ENCODE measurements around the gene HSPA4. TPM values are rescaled to one million over a fixed set of nuclear protein-coding genes. Genes with fewer than 3 reads are reported as not detected.

Gene HSPA4
- total and polyA plus RNA-seq, 2 of the 4 experiments (the other 2 are of a cell fraction) = 34.9 to 120 TPM

DNA sequence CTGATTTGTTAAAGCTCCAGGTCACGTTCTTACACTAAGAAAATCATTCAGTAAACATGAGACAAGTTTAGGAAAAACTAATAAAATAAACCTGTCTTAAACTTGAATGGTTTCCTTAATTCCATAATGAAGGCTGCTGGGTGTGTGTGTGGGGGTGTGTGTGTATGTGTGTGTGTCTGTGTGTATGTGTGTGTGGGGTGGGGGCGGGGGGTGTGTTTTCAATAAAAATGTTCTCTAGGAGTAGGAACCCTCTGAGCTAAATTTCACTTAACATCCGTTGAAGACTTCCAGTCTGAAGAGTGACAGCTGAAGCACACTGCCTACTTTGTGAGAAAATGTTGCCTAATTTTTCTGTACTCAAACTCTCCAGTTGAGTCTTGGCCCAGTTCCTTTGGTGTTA, 54.5 kb downstream of the HSPA4 start:
- Histone ChIP-seq H3K79me1 (ENCODE audit: low read depth in 1 of 2, low read length in 2 of 2) (no peaks in the 10 kb centered on the region; a peak in 2 of 4 replicates), H3K36me3 (ENCODE audit: control insufficient read depth, insufficient read depth, low read length) (peaks cover 22% of the 10 kb centered on the region), H3K4ac (ENCODE audit: low read depth, low read length) (no peak overlapping the region), H2BK15ac (ENCODE audit: low read depth, low read length) (no peak overlapping the region), H3K23ac (ENCODE audit: low read depth, low read length) (no peak overlapping the region), H4K20me1 (ENCODE audit: insufficient read depth, low read length) (peaks cover 5% of the 10 kb centered on the region; the same call in 1 of the 2 replicates), H3K56ac (ENCODE audit: extremely low read depth, insufficient read depth, low read length) (no peak overlapping the region), H3K9ac (ENCODE audit: low read depth, low read length) (no peak overlapping the region), H3K9me3 (ENCODE audit: control insufficient read depth, insufficient read depth, low read length) (no peaks in the 10 kb centered on the region), H2AK5ac (ENCODE audit: low read depth, low read length) (no peak overlapping the region), H3K27me3 (ENCODE audit: control insufficient read depth, insufficient read depth, low read length) (no peaks in the 10 kb centered on the region), H2AFZ (replicated peaks; ENCODE audit: low read length, poor library complexity) (no peak overlapping the region), H3K4me3 (ENCODE audit: insufficient read depth, low read depth, low read length) (no peak overlapping the region), H3K18ac (ENCODE audit: low read depth, low read length) (no peak overlapping the region), H2BK5ac (ENCODE audit: low read depth, low read length, poor library complexity, severe bottlenecking) (no peak overlapping the region), H2BK120ac (ENCODE audit: low read depth, low read length) (no peak overlapping the region), H4K5ac (ENCODE audit: low read depth, low read length) (no peak overlapping the region), H2BK20ac (ENCODE audit: low read depth, low read length) (no peak overlapping the region), H3K27ac (ENCODE audit: insufficient read depth, low read length) (no peak overlapping the region), H4K8ac (ENCODE audit: low read depth in 2 of 2, low read length in 2 of 2) (no peak overlapping the region), H2AK9ac (replicated peaks; ENCODE audit: low read depth, low read length, poor library complexity) (no peak overlapping the region), H3K14ac (replicated peaks; ENCODE audit: low read depth, low read length) (no peak overlapping the region), H4K91ac (ENCODE audit: insufficient read depth, low read depth, low read length) (no peak overlapping the region), H3K4me2 (ENCODE audit: low read depth, low read length) (no peak overlapping the region), H3K9me1 (ENCODE audit: insufficient read depth, low read length) (0 out of 2 replicates have a peak, but pooled peaks cover 3% of the 10 kb centered on the region), H3K4me1 (ENCODE audit: control insufficient read depth, insufficient read depth, low read length) (peaks cover 2% of the 10 kb centered on the region; the same call in 1 of the 2 replicates)
- CTCF ChIA-PET = no interaction called here
- WGBS, 2 experiments (ENCODE audit: extremely low coverage in 2 of 2, insufficient read length in 1 of 2) = no CpG with 5 or more reads among the region's 3 CpGs
- DNase-seq (no peak), ATAC-seq (ENCODE audit: low read depth) (no peak)
- POLR2A ChIA-PET (ENCODE audit: unreplicated experiment) = no interaction called here
- in situ Hi-C loops (cut with MboI; ENCODE audit: low sequenced_read_pairs) = no loop called here
- TF ChIP-seq CHD1 (IDR thresholded peaks at IDR 0.05; ENCODE audit: low read depth, low read length) = no peak
- no peak for TF ChIP-seq BHLHE40 (IDR thresholded peaks at IDR 0.05; ENCODE audit: low read depth, low read length)
- TF ChIP-seq NFE2L2 (IDR thresholded peaks at IDR 0.05; ENCODE audit: low read depth, low read length) = no peak
- no TSS peak for BruUV-seq (replicated peaks)
- intact Hi-C loops (cut with micrococcal nuclease) = no loop called here
- dilution Hi-C loops (cut with HindIII; ENCODE audit: low sequenced_read_pairs, unreplicated experiment) = no loop called here
